ENCODE results near the gene MAP3K21. TPM values are rescaled to one million over a fixed set of nuclear protein-coding genes. Genes with fewer than 3 reads are reported as not detected.

MAP3K21 gene
- total and polyA plus RNA-seq, 2 of the 8 experiments (the other 6 are each of a cell fraction or from before 2014, with no cell fraction given) = 21.2 to 21.8 TPM

DNA sequence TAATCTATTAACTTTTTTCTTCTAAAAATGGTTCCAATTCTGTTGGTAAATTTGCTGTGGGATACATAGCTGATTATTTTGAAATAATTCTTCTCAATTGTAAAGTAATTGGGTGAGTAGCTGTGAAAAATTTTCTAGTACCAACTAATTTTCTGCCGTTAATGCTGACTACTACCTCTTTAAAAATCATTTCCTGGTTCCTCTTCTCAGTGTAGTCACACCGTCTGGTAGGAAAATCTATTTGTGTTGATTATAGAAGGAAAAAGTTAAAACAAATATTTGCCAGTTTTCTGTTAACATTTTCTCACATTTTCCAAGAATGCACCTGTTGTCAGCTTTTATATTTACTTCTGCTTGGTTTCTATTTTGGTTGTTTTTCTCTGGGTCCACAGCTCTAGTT, 82.0 kb downstream of the MAP3K21 start:
- Histone ChIP-seq H3K79me1 (ENCODE audit: low read depth, low read length) (no peaks in the 10 kb centered on the region), H2BK120ac (replicated peaks; ENCODE audit: low read depth, low read length) (no peak overlapping the region), H3K18ac (ENCODE audit: extremely low read depth, low read length) (no peak overlapping the region), H3K4me2 (ENCODE audit: insufficient read depth in 1 of 2, low read depth in 2 of 2, low read length in 2 of 2) (no peak overlapping the region), H3K27ac (ENCODE audit: low read depth, low read length) (no peak overlapping the region), H4K91ac (replicated peaks; ENCODE audit: insufficient read length, low read length) (no peak overlapping the region), H3K79me2 (ENCODE audit: control insufficient read depth in 1 of 2, insufficient read depth in 2 of 2, low read length in 2 of 2) (no peaks in the 10 kb centered on the region), H2BK15ac (ENCODE audit: low read length) (no peak overlapping the region), H2BK5ac (ENCODE audit: low read depth, low read length) (no peak overlapping the region), H3K4me3 (ENCODE audit: extremely low read depth in 1 of 4, insufficient read depth in 2 of 4, low read depth in 3 of 4, low read length in 4 of 4) (no peak overlapping the region), H4K20me1 (replicated peaks in 1 of 2; ENCODE audit: control insufficient read depth in 1 of 2, insufficient read depth in 2 of 2, low read length in 2 of 2) (no peaks in the 10 kb centered on the region), H4K8ac (ENCODE audit: extremely low read depth, insufficient read depth, low read length) (no peak overlapping the region), H2BK20ac (ENCODE audit: low read length) (no peak overlapping the region), H4K5ac (ENCODE audit: insufficient read length, low read depth, low read length) (no peak overlapping the region), H3K36me3 (ENCODE audit: control insufficient read depth in 2 of 4, insufficient read depth in 4 of 4, low read length in 3 of 4) (no peaks in the 10 kb centered on the region), H2BK12ac (ENCODE audit: low read depth, low read length) (no peak overlapping the region), H3K4ac (replicated peaks; ENCODE audit: insufficient read length, low read depth, low read length) (no peak overlapping the region), H3K9ac (replicated peaks in 1 of 4; ENCODE audit: extremely low read depth in 1 of 4, low read depth in 3 of 4, low read length in 3 of 4) (no peak overlapping the region), H3K23ac (ENCODE audit: insufficient read length) (no peak overlapping the region), H3K9me3 (ENCODE audit: insufficient read depth in 2 of 2, low read depth in 1 of 2, low read length in 1 of 2) (peaks cover 6 to 7% of the 10 kb centered on the region in 2 experiments), H3K56ac (replicated peaks; ENCODE audit: insufficient read length, low read depth, low read length) (no peak overlapping the region), H2AFZ (ENCODE audit: low read length) (no peak overlapping the region), H3K4me1 (replicated peaks in 1 of 4; ENCODE audit: control insufficient read depth in 3 of 4, insufficient read depth in 4 of 4, low read length in 3 of 4) (no peaks in the 10 kb centered on the region; a peak in 1 of 7 replicates), H3K27me3 (replicated peaks in 1 of 4; ENCODE audit: control insufficient read depth in 3 of 4, extremely low read depth in 1 of 4, insufficient read depth in 3 of 4, low read length in 3 of 4) (no peaks in the 10 kb centered on the region), H3K23me2 (ENCODE audit: low read depth, low read length) (no peaks in the 10 kb centered on the region), H2AK5ac (ENCODE audit: low read depth, low read length) (no peak overlapping the region), H3K14ac (ENCODE audit: insufficient read length) (no peak overlapping the region)
- FAIRE-seq (no peak), DNase-seq (ENCODE audit: low read depth in 1 of 2, low spot score in 2 of 2) (no peak)
- POLR2A ChIA-PET (ENCODE audit: partially characterized antibody) = no interaction called here
- CTCF ChIA-PET (ENCODE audit: partially characterized antibody) = no interaction called here
- 96% methylated on average over 2 of the region's 2 CpGs; no CpG with 5 or more reads in 1 of the 2 experiments for WGBS, 2 experiments (ENCODE audit: extremely low coverage in 1 of 2, insufficient coverage in 1 of 2, insufficient read length in 1 of 2, insufficient replicate concordance in 2 of 2, low coverage in 1 of 2, low lambda C conversion rate in 2 of 2, missing lambda C conversion rate in 1 of 2)
- TF ChIP-seq NRF1 (IDR thresholded peaks at IDR 0.05; ENCODE audit: low read depth, low read length) (no peak), CEBPB (IDR thresholded peaks at IDR 0.05; ENCODE audit: low read depth, low read length) (no peak), NANOG (IDR thresholded peaks at IDR 0.05; ENCODE audit: insufficient read depth, low read depth, low read length, poor library complexity, severe bottlenecking) (no peak), CTBP2 (IDR thresholded peaks at IDR 0.05; ENCODE audit: borderline replicate concordance, insufficient read depth, insufficient read length, low read length) (no peak), SIRT6 (IDR thresholded peaks at IDR 0.05; ENCODE audit: low read length) (no peak), TAF1 (IDR thresholded peaks at IDR 0.05; ENCODE audit: low read depth, low read length) (no peak), GTF2F1 (IDR thresholded peaks at IDR 0.05; ENCODE audit: borderline replicate concordance, low read depth, low read length) (no peak), YY1 (IDR thresholded peaks at IDR 0.05; ENCODE audit: low read depth, low read length) (no peak), KDM1A (IDR thresholded peaks at IDR 0.05; ENCODE audit: borderline replicate concordance, low read length) (no peak), KDM4A (IDR thresholded peaks at IDR 0.05; ENCODE audit: low read depth, low read length, severe bottlenecking) (no peak), USF2 (IDR thresholded peaks at IDR 0.05; ENCODE audit: low read length) (no peak), POU5F1 (IDR thresholded peaks at IDR 0.05; ENCODE audit: low read depth, low read length) (no peak), ASH2L (IDR thresholded peaks at IDR 0.05; ENCODE audit: low read length) (no peak), TCF12 (IDR thresholded peaks at IDR 0.05; ENCODE audit: low read depth, low read length) (no peak)

Data from H1 (cell line).